Liver (tissue), 9 donors: Measurements from ENCODE around the gene SLC12A9. TPM values are rescaled to one million over a fixed set of nuclear protein-coding genes. Genes with fewer than 3 reads are reported as not detected.

ENCODE experiments used
- DNase-seq: peaks from one replicate; pipeline ENCODE4 v3.0.0-alpha.2; 2017; ENCODE audit warnings: low spot score
- H3K27ac ChIP-seq, 2 donors: one replicate each; pipeline ENCODE4 v1.7.0; 2013; ENCODE audit warnings: inconsistent platforms in 2 of 2, low read length in 2 of 2, control low read depth in 1 of 2, low read depth in 1 of 2, mild to moderate bottlenecking in 1 of 2
- H3K27me3 ChIP-seq, 4 donors: one replicate each; pipeline versions ENCODE4 v1.6.1 to v1.7.0; 2013; ENCODE audit warnings: low read length in 3 of 4, inconsistent platforms in 1 of 4, mild to moderate bottlenecking in 1 of 4, moderate library complexity in 1 of 4; ENCODE audit not compliant: control insufficient read depth in 4 of 4, insufficient read depth in 4 of 4
- H3K36me3 ChIP-seq, 4 donors: one replicate each; pipeline versions ENCODE4 v1.6.1 to v1.7.0; 2013; ENCODE audit warnings: low read length in 3 of 4, mild to moderate bottlenecking in 3 of 4, low read depth in 1 of 4, moderate library complexity in 1 of 4; ENCODE audit not compliant: control insufficient read depth in 4 of 4, insufficient read depth in 3 of 4
- H3K4me1 ChIP-seq, 4 donors: one replicate each; pipeline versions ENCODE4 v1.6.1 to v1.7.0; 2013; ENCODE audit warnings: low read length in 3 of 4, mild to moderate bottlenecking in 3 of 4, moderate library complexity in 1 of 4; ENCODE audit not compliant: control insufficient read depth in 4 of 4, insufficient read depth in 4 of 4
- H3K4me3 ChIP-seq, 3 donors: one replicate each; pipeline versions ENCODE4 v1.6.1 to v1.7.0; 2013; ENCODE audit warnings: low read length in 3 of 3, control low read depth in 1 of 3, low read depth in 1 of 3, mild to moderate bottlenecking in 1 of 3
- H3K9ac ChIP-seq, 2 donors: one replicate each; pipeline ENCODE4 v1.7.0; 2013; ENCODE audit warnings: low read length in 2 of 2, mild to moderate bottlenecking in 2 of 2, moderate library complexity in 2 of 2, control low read depth in 1 of 2, low read depth in 1 of 2
- H3K9me3 ChIP-seq, 4 donors: one replicate each; pipeline versions ENCODE4 v1.6.1 to v1.7.0; 2013; ENCODE audit warnings: low read length in 3 of 4; ENCODE audit not compliant: control insufficient read depth in 4 of 4
- EGR1 ChIP-seq, 2 donors: IDR thresholded peaks; 2 replicates each; pipeline ENCODE4 v1.6.1; 2016 to 2018; ENCODE audit warnings: antibody characterized with exemption in 2 of 2, low read depth in 2 of 2
- FOXA1 ChIP-seq: IDR thresholded peaks from 2 replicates; pipeline ENCODE4 v1.6.1; 2016; ENCODE audit warnings: antibody characterized with exemption
- GABPA ChIP-seq, 2 donors: IDR thresholded peaks in 1 of 2; conservative IDR thresholded peaks in 1 of 2; 2 replicates each; pipeline ENCODE4 v1.6.1; 2016; ENCODE audit warnings: antibody characterized with exemption in 2 of 2, mild to moderate bottlenecking in 1 of 2, moderate library complexity in 1 of 2
- HNF4A ChIP-seq, 2 donors: conservative IDR thresholded peaks; 2 replicates each; pipeline ENCODE4 v1.6.1; 2016; ENCODE audit warnings: antibody characterized with exemption in 2 of 2, mild to moderate bottlenecking in 2 of 2
- HNF4G ChIP-seq: IDR thresholded peaks from 2 replicates; pipeline ENCODE4 v1.6.1; 2016; ENCODE audit warnings: antibody characterized with exemption
- JUND ChIP-seq, 2 donors: IDR thresholded peaks; 2 replicates each; pipeline ENCODE4 v1.6.1; 2016; ENCODE audit warnings: antibody characterized with exemption in 2 of 2
- NR2F2 ChIP-seq: IDR thresholded peaks from 2 replicates; pipeline ENCODE4 v1.6.1; 2016; ENCODE audit warnings: antibody characterized with exemption
- RAD21 ChIP-seq, 2 donors: IDR thresholded peaks; 2 replicates each; pipeline ENCODE4 v1.6.1; 2016; ENCODE audit warnings: antibody characterized with exemption in 2 of 2, mild to moderate bottlenecking in 2 of 2
- RXRA ChIP-seq, 2 donors: IDR thresholded peaks; 2 replicates each; pipeline ENCODE4 v1.6.1; 2017 to 2018; ENCODE audit warnings: antibody characterized with exemption in 2 of 2, mild to moderate bottlenecking in 1 of 2
- SP1 ChIP-seq: IDR thresholded peaks from 2 replicates; pipeline ENCODE4 v1.6.1; 2018; ENCODE audit warnings: antibody characterized with exemption, mild to moderate bottlenecking
- TAF1 ChIP-seq: conservative IDR thresholded peaks from 2 replicates; pipeline ENCODE4 v1.6.1; 2016; ENCODE audit warnings: antibody characterized with exemption, mild to moderate bottlenecking
- YY1 ChIP-seq: IDR thresholded peaks from 2 replicates; pipeline ENCODE4 v1.6.1; 2016; ENCODE audit warnings: antibody characterized with exemption, mild to moderate bottlenecking
- WGBS: extraction: QIAGEN DNeasy Blood & Tissue Kit; methylation state at CpG from one replicate; pipeline ENCODE4 v1.1.7; 2013; 5-methylcytosine and 5-hydroxymethylcytosine counted together
- polyA plus RNA-seq, 2 donors: library from polyadenylated mRNA; stranded (reverse) in 1 of 2; unstranded in 1 of 2; fragments of 200-250 nt in 1 of 2; fragments of >200 nt in 1 of 2; fragmentation: Nextera tagmentation in 1 of 2; extraction: Ambion mirVana in 1 of 2; gene quantifications; one replicate each; pipeline versions ENCODE4 v1.2.1 to v1.2.3, GENCODE V29; 2013 to 2015
- total RNA-seq, 2 donors: library from RNA; depleted of rRNA; stranded (reverse); fragments of >200 nt; gene quantifications; one replicate each; pipeline ENCODE4 v1.2.3, GENCODE V29; 2014
- TF ChIP-seq, protein P1 (sequence below): IDR thresholded peaks from 2 replicates; pipeline ENCODE4 v1.6.1; 2016; ENCODE audit warnings: antibody characterized with exemption
- TF ChIP-seq, protein P2 (sequence below): IDR thresholded peaks from 2 replicates; pipeline ENCODE4 v1.6.1; 2016; ENCODE audit warnings: antibody characterized with exemption, mild to moderate bottlenecking
- TF ChIP-seq, protein P3 (sequence below): IDR thresholded peaks from 2 replicates; pipeline ENCODE4 v1.6.1; 2016; ENCODE audit warnings: antibody characterized with exemption
- TF ChIP-seq, protein P4 (sequence below): IDR thresholded peaks from 2 replicates; pipeline ENCODE4 v1.6.1; 2016; ENCODE audit warnings: antibody characterized with exemption
- TF ChIP-seq, protein P5 (sequence below): fragments of 150-350 bp; IDR thresholded peaks from 2 replicates; pipeline ENCODE4 v1.5.1; 2017; ENCODE audit warnings: improper control_type of control experiment, low read depth, low read length; ENCODE audit not compliant: missing input control
- donor health status: healthy.
- donor health status: healthy.
- donor health status: healthy.
- donor health status: healthy.
- donor health status: healthy.

Gene SLC12A9
- total and polyA plus RNA-seq, 4 donors = 1.8 to 17.2 (median 9.4) TPM

DNA sequence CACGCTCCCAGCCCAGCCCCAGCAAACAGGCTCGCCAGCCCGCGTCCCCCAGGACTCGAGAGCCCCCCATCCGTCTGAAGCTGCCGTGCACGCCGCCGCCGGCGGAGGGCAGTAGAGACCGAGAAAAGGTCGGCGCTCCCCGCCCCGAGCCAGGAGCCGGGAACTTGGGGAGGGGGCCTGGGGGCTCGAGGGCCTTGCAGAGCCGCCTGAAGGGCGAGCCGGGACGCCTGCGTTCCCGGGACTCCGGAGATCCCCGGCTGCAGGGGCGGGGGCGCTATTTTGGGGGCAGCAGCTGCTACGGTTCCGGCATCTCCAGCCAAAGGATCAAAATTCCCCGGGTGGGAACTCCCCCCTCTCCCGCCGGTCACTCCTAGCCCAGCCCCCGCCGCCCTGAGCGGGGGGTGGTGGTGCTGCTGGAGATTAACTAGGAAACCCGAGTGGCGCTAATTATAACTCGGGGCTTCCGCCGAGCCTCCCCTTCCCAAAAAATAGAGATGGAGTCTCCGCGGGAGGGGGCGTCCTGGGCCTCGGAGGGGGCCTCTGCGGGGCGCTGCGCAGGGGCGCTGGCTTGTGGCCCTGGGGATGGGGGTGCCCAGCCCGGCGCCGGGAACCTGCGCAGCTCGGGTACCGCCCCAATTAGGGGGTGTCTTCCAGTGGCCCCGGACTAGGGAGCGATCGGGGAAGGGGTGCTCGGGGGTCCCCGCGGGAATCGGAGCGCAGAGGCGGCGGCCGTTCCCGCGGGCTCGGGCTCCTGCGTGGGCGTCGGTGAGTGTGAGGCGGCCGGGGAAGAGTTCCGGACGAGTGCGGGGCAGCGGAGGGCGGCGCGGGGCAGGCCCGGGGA lies 42.6 kb downstream of the SLC12A9 start:
- Histone ChIP-seq H3K4me3 (peak overlapping the region in 1 of 3 donors; percentile 46), H3K27me3 (peaks cover 0 to 6% (median 0%) of the 10 kb centered on the region in 4 donors), H3K9ac (no peak overlapping the region), H3K4me1 (peaks cover 0 to 31% (median 17%) of the 10 kb centered on the region in 4 donors), H3K9me3 (no peaks in the 10 kb centered on the region), H3K27ac (peak overlapping the region in 1 of 2 donors; percentile 27), H3K36me3 (no peaks in the 10 kb centered on the region)
- DNase-seq = peak; percentile 86
- 1% methylated on average over 83 of the region's 83 CpGs for WGBS
- TF ChIP-seq FOXA1 (no peak), EGR1 (IDR thresholded peaks at IDR 0.05; ENCODE audit: low read depth in 2 of 2) (no peak), HNF4A (conservative IDR thresholded peaks at IDR 0.05) (no peak), JUND (IDR thresholded peaks at IDR 0.05) (no peak), NR2F2 (no peak), TAF1 (no peak), RXRA (IDR thresholded peaks at IDR 0.05) (no peak), SP1 (no peak), YY1 (no peak), HNF4G (no peak), RAD21 (IDR thresholded peaks at IDR 0.05) (peak; percentile 77 to 82), GABPA (IDR thresholded peaks at IDR 0.05 in 1 of 2, conservative IDR thresholded peaks at IDR 0.05 in 1 of 2) (no peak)
- TF ChIP-seq, protein P1, sequence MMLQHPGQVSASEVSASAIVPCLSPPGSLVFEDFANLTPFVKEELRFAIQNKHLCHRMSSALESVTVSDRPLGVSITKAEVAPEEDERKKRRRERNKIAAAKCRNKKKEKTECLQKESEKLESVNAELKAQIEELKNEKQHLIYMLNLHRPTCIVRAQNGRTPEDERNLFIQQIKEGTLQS = no peak
- TF ChIP-seq, protein P2, sequence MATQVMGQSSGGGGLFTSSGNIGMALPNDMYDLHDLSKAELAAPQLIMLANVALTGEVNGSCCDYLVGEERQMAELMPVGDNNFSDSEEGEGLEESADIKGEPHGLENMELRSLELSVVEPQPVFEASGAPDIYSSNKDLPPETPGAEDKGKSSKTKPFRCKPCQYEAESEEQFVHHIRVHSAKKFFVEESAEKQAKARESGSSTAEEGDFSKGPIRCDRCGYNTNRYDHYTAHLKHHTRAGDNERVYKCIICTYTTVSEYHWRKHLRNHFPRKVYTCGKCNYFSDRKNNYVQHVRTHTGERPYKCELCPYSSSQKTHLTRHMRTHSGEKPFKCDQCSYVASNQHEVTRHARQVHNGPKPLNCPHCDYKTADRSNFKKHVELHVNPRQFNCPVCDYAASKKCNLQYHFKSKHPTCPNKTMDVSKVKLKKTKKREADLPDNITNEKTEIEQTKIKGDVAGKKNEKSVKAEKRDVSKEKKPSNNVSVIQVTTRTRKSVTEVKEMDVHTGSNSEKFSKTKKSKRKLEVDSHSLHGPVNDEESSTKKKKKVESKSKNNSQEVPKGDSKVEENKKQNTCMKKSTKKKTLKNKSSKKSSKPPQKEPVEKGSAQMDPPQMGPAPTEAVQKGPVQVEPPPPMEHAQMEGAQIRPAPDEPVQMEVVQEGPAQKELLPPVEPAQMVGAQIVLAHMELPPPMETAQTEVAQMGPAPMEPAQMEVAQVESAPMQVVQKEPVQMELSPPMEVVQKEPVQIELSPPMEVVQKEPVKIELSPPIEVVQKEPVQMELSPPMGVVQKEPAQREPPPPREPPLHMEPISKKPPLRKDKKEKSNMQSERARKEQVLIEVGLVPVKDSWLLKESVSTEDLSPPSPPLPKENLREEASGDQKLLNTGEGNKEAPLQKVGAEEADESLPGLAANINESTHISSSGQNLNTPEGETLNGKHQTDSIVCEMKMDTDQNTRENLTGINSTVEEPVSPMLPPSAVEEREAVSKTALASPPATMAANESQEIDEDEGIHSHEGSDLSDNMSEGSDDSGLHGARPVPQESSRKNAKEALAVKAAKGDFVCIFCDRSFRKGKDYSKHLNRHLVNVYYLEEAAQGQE = no peak
- TF ChIP-seq, protein P3, sequence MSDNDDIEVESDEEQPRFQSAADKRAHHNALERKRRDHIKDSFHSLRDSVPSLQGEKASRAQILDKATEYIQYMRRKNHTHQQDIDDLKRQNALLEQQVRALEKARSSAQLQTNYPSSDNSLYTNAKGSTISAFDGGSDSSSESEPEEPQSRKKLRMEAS = no peak
- TF ChIP-seq, protein P4, sequence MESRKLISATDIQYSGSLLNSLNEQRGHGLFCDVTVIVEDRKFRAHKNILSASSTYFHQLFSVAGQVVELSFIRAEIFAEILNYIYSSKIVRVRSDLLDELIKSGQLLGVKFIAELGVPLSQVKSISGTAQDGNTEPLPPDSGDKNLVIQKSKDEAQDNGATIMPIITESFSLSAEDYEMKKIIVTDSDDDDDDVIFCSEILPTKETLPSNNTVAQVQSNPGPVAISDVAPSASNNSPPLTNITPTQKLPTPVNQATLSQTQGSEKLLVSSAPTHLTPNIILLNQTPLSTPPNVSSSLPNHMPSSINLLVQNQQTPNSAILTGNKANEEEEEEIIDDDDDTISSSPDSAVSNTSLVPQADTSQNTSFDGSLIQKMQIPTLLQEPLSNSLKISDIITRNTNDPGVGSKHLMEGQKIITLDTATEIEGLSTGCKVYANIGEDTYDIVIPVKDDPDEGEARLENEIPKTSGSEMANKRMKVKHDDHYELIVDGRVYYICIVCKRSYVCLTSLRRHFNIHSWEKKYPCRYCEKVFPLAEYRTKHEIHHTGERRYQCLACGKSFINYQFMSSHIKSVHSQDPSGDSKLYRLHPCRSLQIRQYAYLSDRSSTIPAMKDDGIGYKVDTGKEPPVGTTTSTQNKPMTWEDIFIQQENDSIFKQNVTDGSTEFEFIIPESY = no peak
- TF ChIP-seq, protein P5, sequence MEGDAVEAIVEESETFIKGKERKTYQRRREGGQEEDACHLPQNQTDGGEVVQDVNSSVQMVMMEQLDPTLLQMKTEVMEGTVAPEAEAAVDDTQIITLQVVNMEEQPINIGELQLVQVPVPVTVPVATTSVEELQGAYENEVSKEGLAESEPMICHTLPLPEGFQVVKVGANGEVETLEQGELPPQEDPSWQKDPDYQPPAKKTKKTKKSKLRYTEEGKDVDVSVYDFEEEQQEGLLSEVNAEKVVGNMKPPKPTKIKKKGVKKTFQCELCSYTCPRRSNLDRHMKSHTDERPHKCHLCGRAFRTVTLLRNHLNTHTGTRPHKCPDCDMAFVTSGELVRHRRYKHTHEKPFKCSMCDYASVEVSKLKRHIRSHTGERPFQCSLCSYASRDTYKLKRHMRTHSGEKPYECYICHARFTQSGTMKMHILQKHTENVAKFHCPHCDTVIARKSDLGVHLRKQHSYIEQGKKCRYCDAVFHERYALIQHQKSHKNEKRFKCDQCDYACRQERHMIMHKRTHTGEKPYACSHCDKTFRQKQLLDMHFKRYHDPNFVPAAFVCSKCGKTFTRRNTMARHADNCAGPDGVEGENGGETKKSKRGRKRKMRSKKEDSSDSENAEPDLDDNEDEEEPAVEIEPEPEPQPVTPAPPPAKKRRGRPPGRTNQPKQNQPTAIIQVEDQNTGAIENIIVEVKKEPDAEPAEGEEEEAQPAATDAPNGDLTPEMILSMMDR = peak; percentile 72
